GM19193 (cell line): ENCODE measurements around the gene TREM1.

Experiments
- POLR2A ChIP-seq: IDR thresholded peaks from 4 replicates; pipeline ENCODE4 v1.6.1; 2011; ENCODE audit not compliant: insufficient read depth, insufficient read length; ENCODE audit errors: extremely low read depth

The TREM1 gene

GRCh38 chr6:41277605-41278004, 8.9 kb downstream of the TREM1 start:
- no peak for TF ChIP-seq POLR2A

GRCh38 chr6:41275489-41275888, 11.0 kb downstream of the TREM1 start:
- no peak for TF ChIP-seq POLR2A

- no peak for TF ChIP-seq POLR2A
Measured at GRCh38 chr6:41274256-41274655, 12.2 kb downstream of the TREM1 start.

- TF ChIP-seq POLR2A, result no peak
Measured at GRCh38 chr6:41273714-41274113, 12.8 kb downstream of the TREM1 start.

DNA sequence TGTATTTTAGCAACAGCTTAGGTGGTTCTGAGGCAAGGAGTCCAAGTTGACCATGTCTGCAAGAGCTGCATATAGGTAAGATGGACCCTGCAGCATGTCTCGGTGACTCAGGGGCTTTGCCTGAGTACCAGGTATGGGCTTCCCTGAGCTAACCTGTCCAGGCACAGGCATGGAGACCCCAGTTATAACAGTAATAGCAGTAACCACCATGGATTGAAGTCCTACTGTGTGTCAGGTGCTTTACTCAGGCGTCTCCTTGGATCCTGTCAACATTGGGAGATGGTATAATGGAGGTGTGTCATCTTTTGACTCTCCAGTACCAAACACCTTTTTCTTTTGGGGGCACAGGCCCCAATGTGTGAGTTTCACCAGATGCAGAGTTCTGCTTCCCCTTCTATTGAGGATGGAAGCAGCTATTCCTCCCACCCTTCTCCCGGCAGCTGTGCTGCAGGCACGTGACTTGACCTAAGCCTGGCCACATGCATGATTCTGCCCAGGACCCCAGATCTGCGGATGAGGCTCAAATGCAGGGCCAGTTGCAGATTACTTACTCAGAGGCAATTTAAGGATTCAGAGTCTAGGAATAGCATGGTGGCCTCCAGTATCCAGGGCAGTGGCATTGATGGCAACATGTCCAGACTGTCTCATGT, 13.8 kb downstream of the TREM1 start:
- TF ChIP-seq POLR2A, result no peak

DNA sequence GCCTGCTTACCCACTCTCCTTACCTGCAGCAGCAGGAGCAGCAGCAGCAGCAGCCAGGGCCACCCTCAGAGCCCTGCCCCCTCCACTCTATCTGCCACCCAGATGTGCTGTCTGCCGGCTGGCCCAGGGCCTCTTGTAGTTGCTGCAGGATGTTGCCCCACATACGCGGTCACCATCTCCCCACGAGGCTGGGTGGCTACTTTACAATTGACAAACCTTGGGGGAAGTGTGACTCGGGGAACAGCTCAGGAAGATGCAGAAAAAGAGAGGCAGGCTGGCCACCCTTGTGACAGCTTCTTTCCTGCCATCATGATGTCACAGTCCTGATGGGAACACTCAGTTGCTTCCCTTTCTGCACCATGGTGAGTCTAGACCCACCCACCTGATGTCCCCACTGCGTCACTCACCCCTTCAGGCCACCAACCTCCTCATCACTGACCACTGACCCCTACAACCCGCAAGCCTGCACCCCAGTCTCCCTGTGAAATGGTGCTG, 14.5 kb downstream of the TREM1 start:
- no peak for TF ChIP-seq POLR2A

- TF ChIP-seq POLR2A, result no peak
Measured at GRCh38 chr6:41269716-41270115, 16.8 kb downstream of the TREM1 start.

- no peak for TF ChIP-seq POLR2A
Measured at GRCh38 chr6:41269166-41269565, 17.3 kb downstream of the TREM1 start.

GRCh38 chr6:41268478-41268877, 18.0 kb downstream of the TREM1 start:
- TF ChIP-seq POLR2A, result no peak

DNA sequence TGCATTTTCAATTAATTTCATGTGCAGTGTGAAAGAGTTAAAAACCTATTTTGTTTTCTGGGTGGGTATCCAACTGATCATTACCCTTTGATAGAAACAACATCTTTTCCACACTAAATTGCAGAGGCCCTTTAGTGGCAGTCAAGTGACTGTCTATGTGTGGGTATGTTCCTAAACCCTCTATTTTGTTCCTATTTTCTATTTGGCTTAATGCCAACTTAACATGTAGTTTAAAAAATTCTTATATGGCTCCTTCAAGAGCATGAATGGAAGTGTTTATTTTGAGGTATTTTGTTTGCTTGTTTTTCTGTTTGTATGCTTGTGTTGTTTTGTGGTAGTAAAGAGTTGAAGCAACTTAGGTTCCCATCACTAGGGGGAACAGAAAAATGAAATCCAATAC, 19.9 kb downstream of the TREM1 start:
- TF ChIP-seq POLR2A, result no peak

GRCh38 chr6:41263267-41263666, 23.2 kb downstream of the TREM1 start:
- TF ChIP-seq POLR2A, result no peak

DNA sequence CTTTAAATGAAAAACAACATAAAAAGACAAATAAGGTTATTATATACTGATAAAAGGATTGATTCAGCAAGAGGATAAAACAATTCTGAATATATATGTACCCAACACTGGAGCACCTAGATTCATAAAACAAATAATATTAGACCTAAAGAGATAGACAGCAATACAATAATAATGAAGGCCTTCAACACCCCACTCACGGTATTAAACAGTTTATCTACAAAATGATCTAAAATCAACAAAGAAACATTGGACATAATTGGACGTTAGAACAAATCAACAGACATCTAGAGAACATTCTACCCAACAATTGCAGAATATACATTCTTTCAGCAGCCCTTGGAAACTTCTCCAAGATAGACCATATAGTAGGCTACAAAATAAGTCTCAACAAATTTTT, 24.1 kb downstream of the TREM1 start:
- TF ChIP-seq POLR2A, result no peak

- TF ChIP-seq POLR2A, result no peak
Measured at GRCh38 chr6:41258196-41258493, 28.3 kb downstream of the TREM1 start.

- no peak for TF ChIP-seq POLR2A
Measured at GRCh38 chr6:41257369-41258195, 28.9 kb downstream of the TREM1 start.

DNA sequence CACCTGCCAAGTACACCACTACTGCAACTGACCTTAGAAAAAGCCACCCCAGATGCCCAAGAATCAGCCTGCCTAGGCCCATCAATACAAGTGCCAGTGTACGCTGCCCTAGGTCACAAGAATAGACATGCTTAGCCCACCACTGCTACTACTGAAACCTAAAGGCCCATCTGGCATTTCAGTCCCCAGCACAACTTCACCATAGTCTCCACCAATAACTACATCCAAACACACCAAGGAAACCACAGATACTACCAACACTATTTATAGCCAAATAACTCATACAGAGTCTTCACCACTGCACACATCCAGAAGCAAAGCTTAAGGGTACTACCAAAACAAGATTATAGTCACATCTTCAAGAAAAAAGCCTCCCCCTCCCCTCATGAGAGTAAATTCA, 30.1 kb downstream of the TREM1 start:
- TF ChIP-seq POLR2A, result no peak

GRCh38 chr6:41255638-41256246, 30.7 kb downstream of the TREM1 start:
- no peak for TF ChIP-seq POLR2A

- TF ChIP-seq POLR2A, result no peak
Measured at GRCh38 chr6:41255110-41255509, 31.4 kb downstream of the TREM1 start.
